ENCODE measurements around the gene SYCP3.

The SYCP3 gene
- 0.27 to 1.6 reads per million in 2 donors for total RNA-seq

GRCh38 chr12:101738920-101739665, at the start of gene SYCP3:
TSS of gene SYCP3 (minus strand) at chr12:101739462. CDS start at chr12:101737935, 1,527 bp downstream.
- DNase-seq: no peak

GRCh38 chr12:101785671-101786070, 46.4 kb upstream of the SYCP3 start:
- no peak for DNase-seq

- no peak for DNase-seq
These were observed 45.1 kb upstream of the SYCP3 start for GRCh38 chr12:101784376-101784775.

GRCh38 chr12:101783838-101784237, 44.6 kb upstream of the SYCP3 start:
- DNase-seq: no peak

GRCh38 chr12:101783150-101783549, 43.9 kb upstream of the SYCP3 start:
- DNase-seq: no peak

- peak in 1 of 5 experiments; percentile 61 for DNase-seq
These were observed 43.0 kb upstream of the SYCP3 start for GRCh38 chr12:101782273-101782731.

- DNase-seq: peak in 1 of 5 experiments; percentile 31
These were observed 42.6 kb upstream of the SYCP3 start for GRCh38 chr12:101781834-101782233.

- no peak for DNase-seq
These were observed 41.3 kb upstream of the SYCP3 start for GRCh38 chr12:101780599-101780998.

GRCh38 chr12:101779626-101780025, 40.4 kb upstream of the SYCP3 start:
- no peak for DNase-seq

- no peak for DNase-seq
These were observed 39.9 kb upstream of the SYCP3 start for GRCh38 chr12:101779200-101779599.

GRCh38 chr12:101777978-101778377, 38.7 kb upstream of the SYCP3 start:
- DNase-seq: no peak

GRCh38 chr12:101777485-101777884, 38.2 kb upstream of the SYCP3 start:
- no peak for DNase-seq

- no peak for DNase-seq
These were observed 36.6 kb upstream of the SYCP3 start for GRCh38 chr12:101775816-101776215.

- peak; percentile 12 to 72 (median 52) for DNase-seq
These were observed 34.4 kb upstream of the SYCP3 start for GRCh38 chr12:101773650-101774162.

GRCh38 chr12:101772012-101772775, 32.9 kb upstream of the SYCP3 start:
- DNase-seq: peak in 1 of 5 experiments; percentile 8

- DNase-seq: no peak
These were observed 30.6 kb upstream of the SYCP3 start for GRCh38 chr12:101769865-101770264.

- DNase-seq: no peak
These were observed 29.5 kb upstream of the SYCP3 start for GRCh38 chr12:101768781-101769180.

- no peak for DNase-seq
These were observed 28.3 kb upstream of the SYCP3 start for GRCh38 chr12:101767537-101767936.

GRCh38 chr12:101764051-101764792, 25.0 kb upstream of the SYCP3 start:
- no peak for DNase-seq

GRCh38 chr12:101763246-101763931, 24.1 kb upstream of the SYCP3 start:
- DNase-seq: no peak

- no peak for DNase-seq
These were observed 22.5 kb upstream of the SYCP3 start for GRCh38 chr12:101761781-101762180.

GRCh38 chr12:101761350-101761749, 22.1 kb upstream of the SYCP3 start:
- DNase-seq: no peak
